AG04450 (cell line): ENCODE measurements around the gene UBR1. TPM values are rescaled to one million over a fixed set of nuclear protein-coding genes. Genes with fewer than 3 reads are reported as not detected.
A peak's percentile ranks its signal among the peaks of the same experiment; 100 is the strongest.

ENCODE experiments used
- CTCF ChIA-PET: fragments of 300-600, 350-600 bp; formaldehyde crosslinking; extraction: SDS; loops from one replicate; lab custom pipeline; 2022; ENCODE audit warnings: antibody characterized with exemption, inconsistent platforms; lab: Charles Lee
- POLR2A ChIA-PET: fragments of 350-600 bp; formaldehyde crosslinking; extraction: SDS; loops from one replicate; lab custom pipeline; 2021; ENCODE audit warnings: antibody characterized with exemption, inconsistent platforms; lab: Yijun Ruan, JAX
- DNase-seq: peaks from one replicate; pipeline ENCODE4 v3.0.0-alpha.2; 2011; ENCODE audit warnings: low read depth, low spot score
- H3K27ac ChIP-seq: one replicate; pipeline ENCODE4 v1.5.1; 2012; ENCODE audit warnings: low read depth, low read length, control low read depth
- H3K27me3 ChIP-seq: one replicate; pipeline ENCODE4 v1.6.0; 2012; ENCODE audit warnings: low read length; ENCODE audit not compliant: control insufficient read depth, insufficient read depth
- H3K4me3 ChIP-seq: 2 replicates; pipeline ENCODE4 v1.5.1; 2011; ENCODE audit warnings: mild to moderate bottlenecking, low read depth, low read length, control low read depth
- H3K9me3 ChIP-seq: 2 replicates; pipeline ENCODE4 v1.5.1; 2012; ENCODE audit warnings: low read length; ENCODE audit not compliant: control insufficient read depth, insufficient read depth
- polyA plus RNA-seq: library from polyadenylated mRNA; depleted of rRNA; stranded (reverse); fragments of >200 nt; gene quantifications from 2 replicates; pipeline ENCODE4 v1.2.3, GENCODE V29; 2011
- TF ChIP-seq, protein P1 (sequence below): IDR thresholded peaks from 2 replicates; pipeline ENCODE4 v1.5.1; 2011; ENCODE audit warnings: low read depth, low read length, control low read depth, inconsistent platforms

The UBR1 gene
- polyA plus RNA-seq, 1 experiment, result 18.4 TPM

DNA sequence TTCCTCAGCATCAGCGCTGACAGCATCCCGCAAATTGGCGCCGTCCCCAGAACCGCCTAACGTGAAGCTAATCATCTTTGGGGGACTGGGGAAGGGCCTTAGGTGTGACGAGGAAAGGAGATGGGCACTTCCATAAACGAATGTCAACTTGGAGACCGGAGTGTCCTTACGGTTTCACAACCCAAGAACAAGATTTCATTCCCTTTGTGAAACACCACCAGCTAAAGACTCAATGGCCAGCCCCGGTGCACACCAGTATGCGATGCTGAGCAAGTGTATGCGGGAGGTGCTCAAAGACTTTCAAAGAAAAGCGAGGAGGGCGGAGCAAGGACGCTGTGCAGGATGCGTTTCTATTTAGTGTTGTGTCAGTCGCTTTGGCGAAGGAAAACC is 184.5 kb downstream of the UBR1 start:
- ChIA-PET CTCF (interaction anchor here (0.6 kb wide), 2 partner anchors 117 to 343 kb away, joined by 3 to 5 read pairs; no protein-coding TSS in a partner anchor), POLR2A (interaction anchor here (0.6 kb wide), 1 partner anchor 143 kb away, joined by 3 read pairs; no protein-coding TSS in a partner anchor)
- no peak for DNase-seq
- H3K9me3 ChIP-seq, result no peaks in the 10 kb centered on the region; the same call in 1 of the 2 replicates
- H3K4me3 ChIP-seq, result peak overlapping the region; percentile 64
- TF ChIP-seq, protein P1, sequence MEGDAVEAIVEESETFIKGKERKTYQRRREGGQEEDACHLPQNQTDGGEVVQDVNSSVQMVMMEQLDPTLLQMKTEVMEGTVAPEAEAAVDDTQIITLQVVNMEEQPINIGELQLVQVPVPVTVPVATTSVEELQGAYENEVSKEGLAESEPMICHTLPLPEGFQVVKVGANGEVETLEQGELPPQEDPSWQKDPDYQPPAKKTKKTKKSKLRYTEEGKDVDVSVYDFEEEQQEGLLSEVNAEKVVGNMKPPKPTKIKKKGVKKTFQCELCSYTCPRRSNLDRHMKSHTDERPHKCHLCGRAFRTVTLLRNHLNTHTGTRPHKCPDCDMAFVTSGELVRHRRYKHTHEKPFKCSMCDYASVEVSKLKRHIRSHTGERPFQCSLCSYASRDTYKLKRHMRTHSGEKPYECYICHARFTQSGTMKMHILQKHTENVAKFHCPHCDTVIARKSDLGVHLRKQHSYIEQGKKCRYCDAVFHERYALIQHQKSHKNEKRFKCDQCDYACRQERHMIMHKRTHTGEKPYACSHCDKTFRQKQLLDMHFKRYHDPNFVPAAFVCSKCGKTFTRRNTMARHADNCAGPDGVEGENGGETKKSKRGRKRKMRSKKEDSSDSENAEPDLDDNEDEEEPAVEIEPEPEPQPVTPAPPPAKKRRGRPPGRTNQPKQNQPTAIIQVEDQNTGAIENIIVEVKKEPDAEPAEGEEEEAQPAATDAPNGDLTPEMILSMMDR, result no peak
- peak overlapping the region; percentile 42 for H3K27ac ChIP-seq
- H3K27me3 ChIP-seq, result no peaks in the 10 kb centered on the region

GRCh38 chr15:42920519-42921341 is 185.1 kb downstream of the UBR1 start, which contains the start of gene TTBK2:
TSS of gene TTBK2 (minus strand) at chr15:42920778. CDS start at chr15:42878617, 42,161 bp downstream.
- no peaks in the 10 kb centered on the region for H3K27me3 ChIP-seq
- H3K9me3 ChIP-seq, result no peaks in the 10 kb centered on the region; the same call in 1 of the 2 replicates
- DNase-seq, result peak; percentile 98
- ChIA-PET CTCF (interaction anchor here (0.6 kb wide), 1 partner anchor 117 kb away, joined by 3 read pairs; no protein-coding TSS in a partner anchor), POLR2A (interaction anchor here (0.6 kb wide), 1 partner anchor 143 kb away, joined by 3 read pairs; no protein-coding TSS in a partner anchor)
- TF ChIP-seq, protein P1, result peak; percentile 14; the same call in 1 of the 2 replicates
- H3K4me3 ChIP-seq, result peak within 1 kb of the TSS; percentile 76
- H3K27ac ChIP-seq, result peak within 1 kb of the TSS; percentile 42

DNA sequence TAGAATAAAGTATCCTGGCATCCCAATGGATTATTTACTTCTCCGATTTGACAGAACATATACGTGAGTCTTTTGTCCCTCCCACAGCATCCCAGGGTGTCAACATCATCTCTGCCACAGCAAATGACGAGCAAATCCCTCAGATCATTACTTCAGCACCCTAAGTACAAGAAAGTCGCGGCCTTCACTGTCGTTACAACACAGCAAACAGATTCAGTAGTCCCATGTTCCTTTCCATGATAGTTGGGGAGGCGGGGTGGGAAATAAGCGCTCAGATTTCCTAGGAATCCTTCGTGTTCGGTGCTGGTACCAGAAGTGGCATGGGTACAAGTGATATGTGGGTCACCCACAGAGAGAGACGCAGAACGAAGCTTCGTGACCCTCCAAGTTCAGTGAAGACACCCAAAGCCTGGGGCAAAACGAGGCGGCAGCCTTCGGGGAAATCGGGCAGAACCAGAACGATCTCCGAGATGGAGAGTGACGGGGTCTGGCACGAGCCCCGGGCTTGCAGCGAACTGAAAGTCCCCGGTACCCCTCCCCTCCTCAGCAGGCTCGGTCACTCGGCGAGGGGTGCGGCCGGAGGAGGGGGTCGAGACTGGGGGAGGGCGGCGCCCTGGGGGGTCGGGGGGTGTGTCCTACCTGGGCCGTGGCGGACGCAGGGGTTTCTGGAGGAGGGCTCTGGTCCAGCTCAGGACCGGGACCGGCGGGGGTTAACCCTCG is 185.9 kb downstream of the UBR1 start:
- Histone ChIP-seq H3K27ac (peak overlapping the region; percentile 32), H3K4me3 (peak overlapping the region; percentile 76), H3K27me3 (no peaks in the 10 kb centered on the region), H3K9me3 (no peaks in the 10 kb centered on the region; the same call in 1 of the 2 replicates)
- ChIA-PET POLR2A (no interaction called here), CTCF (no interaction called here)
- TF ChIP-seq, protein P1, result no peak
- no peak for DNase-seq

DNA sequence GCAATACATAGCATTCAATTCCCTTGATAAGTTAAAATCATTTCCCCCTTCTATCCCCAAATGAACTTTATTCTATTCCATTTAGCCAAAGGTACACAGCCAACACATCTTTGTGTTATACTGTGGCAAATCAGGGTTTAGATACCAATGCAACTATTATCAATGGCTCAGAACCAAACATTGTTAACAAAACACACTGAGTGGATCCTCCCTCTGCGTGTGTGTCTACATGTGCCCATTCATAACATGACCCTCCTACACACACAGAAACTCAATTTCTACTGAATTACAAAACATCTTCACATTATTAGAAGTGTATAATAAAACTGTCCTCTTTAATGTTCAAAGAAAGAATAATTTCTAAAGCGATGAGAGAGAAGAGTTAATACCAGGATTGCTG is 186.5 kb downstream of the UBR1 start:
- POLR2A ChIA-PET, result interaction anchor here (0.6 kb wide), 1 partner anchor 1375 kb away, joined by 4 read pairs; no protein-coding TSS in a partner anchor
- no peak for DNase-seq
- no peaks in the 10 kb centered on the region; the same call in 1 of the 2 replicates for H3K9me3 ChIP-seq
- H3K27ac ChIP-seq, result no peak overlapping the region
- peak overlapping the region; percentile 76 for H3K4me3 ChIP-seq
- TF ChIP-seq, protein P1, result no peak
- CTCF ChIA-PET, result interaction anchor here (1.4 kb wide), 1 partner anchor 9 kb away, joined by 3 read pairs; no protein-coding TSS in a partner anchor
- no peaks in the 10 kb centered on the region for H3K27me3 ChIP-seq
